Astrocyte (in vitro differentiated cells and primary cell): ENCODE results near the gene PIBF1. TPM values are rescaled to one million over a fixed set of nuclear protein-coding genes. Genes with fewer than 3 reads are reported as not detected.

Experiments used
- DNase-seq: peaks from one replicate; pipeline ENCODE4 v3.0.0-alpha.2; 2010; ENCODE audit warnings: low read depth
- FAIRE-seq: peaks from 2 replicates; lab custom pipeline; 2011; peaks lifted over from hg19 to GRCh38; lab: Jason Lieb, UNC
- H2AFZ ChIP-seq: 2 replicates; pipeline ENCODE4 v1.6.0; 2012; ENCODE audit warnings: low read depth, low read length, inconsistent platforms
- H3K27ac ChIP-seq: 2 replicates; pipeline ENCODE4 v1.5.1; 2011; ENCODE audit warnings: low read depth, low read length, inconsistent platforms
- H3K27me3 ChIP-seq: 2 replicates; pipeline ENCODE4 v1.6.0; 2011; ENCODE audit warnings: low read length, inconsistent platforms; ENCODE audit not compliant: insufficient read depth
- H3K36me3 ChIP-seq: 2 replicates; pipeline ENCODE4 v1.5.1; 2011; ENCODE audit warnings: low read length, inconsistent platforms; ENCODE audit not compliant: insufficient read depth
- H3K4me1 ChIP-seq: 2 replicates; pipeline ENCODE4 v1.5.1; 2011; ENCODE audit warnings: low read length, inconsistent platforms; ENCODE audit not compliant: insufficient read depth
- H3K4me2 ChIP-seq: 2 replicates; pipeline ENCODE4 v1.6.0; 2012; ENCODE audit warnings: low read length, inconsistent platforms
- H3K4me3 ChIP-seq: 2 replicates; pipeline ENCODE4 v1.5.1; 2011; ENCODE audit warnings: low read depth, mild to moderate bottlenecking, low read length, inconsistent platforms; ENCODE audit not compliant: insufficient read depth
- H3K79me2 ChIP-seq: 2 replicates; pipeline ENCODE4 v1.6.0; 2012; ENCODE audit warnings: mild to moderate bottlenecking, low read length, inconsistent platforms; ENCODE audit not compliant: insufficient read depth
- H3K9ac ChIP-seq: 2 replicates; pipeline ENCODE4 v1.6.0; 2012; ENCODE audit warnings: mild to moderate bottlenecking, low read length, inconsistent platforms
- H3K9me3 ChIP-seq: 2 replicates; pipeline ENCODE4 v1.5.1; 2012; ENCODE audit warnings: low read depth, mild to moderate bottlenecking, low read length, inconsistent platforms; ENCODE audit not compliant: insufficient read depth
- H4K20me1 ChIP-seq: 2 replicates; pipeline ENCODE4 v1.6.0; 2012; ENCODE audit warnings: low read length, inconsistent platforms; ENCODE audit not compliant: insufficient read depth
- H3K27ac Mint-ChIP-seq: one replicate; pipeline ENCODE4 v1.8.0; 2021; ENCODE audit warnings: mild to moderate bottlenecking, mixed read lengths; ENCODE audit not compliant: unreplicated experiment
- H3K27me3 Mint-ChIP-seq: one replicate; pipeline ENCODE4 v1.8.0; 2021; ENCODE audit warnings: low read depth, mixed read lengths; ENCODE audit not compliant: unreplicated experiment
- H3K36me3 Mint-ChIP-seq: one replicate; pipeline ENCODE4 v1.8.0; 2021; ENCODE audit warnings: low read depth, mixed read lengths; ENCODE audit not compliant: unreplicated experiment
- H3K4me1 Mint-ChIP-seq: one replicate; pipeline ENCODE4 v1.8.0; 2021; ENCODE audit warnings: low read depth, mixed read lengths; ENCODE audit not compliant: unreplicated experiment
- H3K4me3 Mint-ChIP-seq: one replicate; pipeline ENCODE4 v1.8.0; 2021; ENCODE audit warnings: mild to moderate bottlenecking, moderate library complexity, mixed read lengths; ENCODE audit not compliant: unreplicated experiment
- H3K9me3 Mint-ChIP-seq: one replicate; pipeline ENCODE4 v1.8.0; 2021; ENCODE audit warnings: mild to moderate bottlenecking, mixed read lengths; ENCODE audit not compliant: unreplicated experiment
- EZH2 ChIP-seq: IDR thresholded peaks from 2 replicates; pipeline ENCODE4 v1.6.1; 2012; ENCODE audit warnings: mild to moderate bottlenecking, low read length, inconsistent platforms; ENCODE audit not compliant: insufficient read depth
- total RNA-seq: library from RNA; stranded (reverse); gene quantifications from 2 replicates; pipeline ENCODE4 v1.2.1, GENCODE V29; 2021
- TF ChIP-seq, protein P1 (sequence below): IDR thresholded peaks from 2 replicates; pipeline ENCODE4 v1.5.1; 2011; ENCODE audit warnings: low read depth, mild to moderate bottlenecking, inconsistent platforms, low read length, moderate library complexity; ENCODE audit not compliant: insufficient read depth

Gene PIBF1
- total RNA-seq, 1 donor from 2014 or later = 19.3 TPM

DNA sequence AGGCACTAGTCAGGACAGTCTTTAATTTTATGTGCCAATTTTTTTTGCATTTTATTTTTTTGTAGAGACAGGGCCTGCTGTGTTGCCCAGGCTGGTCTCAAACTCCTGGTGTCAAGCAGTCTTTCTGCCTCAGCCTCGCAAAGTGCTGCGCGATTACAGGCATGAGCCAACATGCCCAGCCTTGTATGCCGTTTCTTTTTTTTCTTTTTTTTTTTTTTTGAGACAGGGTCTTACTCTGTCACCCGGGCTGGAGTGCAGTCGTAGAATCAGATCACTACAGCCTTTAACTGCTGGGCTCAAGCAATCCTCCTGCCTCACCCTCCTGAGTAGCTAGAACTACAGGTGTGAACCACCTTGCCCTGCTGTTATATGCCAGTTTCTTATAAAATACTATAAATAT lies 27.8 kb upstream of the PIBF1 start:
- TF ChIP-seq EZH2 = no peak
- TF ChIP-seq, protein P1, sequence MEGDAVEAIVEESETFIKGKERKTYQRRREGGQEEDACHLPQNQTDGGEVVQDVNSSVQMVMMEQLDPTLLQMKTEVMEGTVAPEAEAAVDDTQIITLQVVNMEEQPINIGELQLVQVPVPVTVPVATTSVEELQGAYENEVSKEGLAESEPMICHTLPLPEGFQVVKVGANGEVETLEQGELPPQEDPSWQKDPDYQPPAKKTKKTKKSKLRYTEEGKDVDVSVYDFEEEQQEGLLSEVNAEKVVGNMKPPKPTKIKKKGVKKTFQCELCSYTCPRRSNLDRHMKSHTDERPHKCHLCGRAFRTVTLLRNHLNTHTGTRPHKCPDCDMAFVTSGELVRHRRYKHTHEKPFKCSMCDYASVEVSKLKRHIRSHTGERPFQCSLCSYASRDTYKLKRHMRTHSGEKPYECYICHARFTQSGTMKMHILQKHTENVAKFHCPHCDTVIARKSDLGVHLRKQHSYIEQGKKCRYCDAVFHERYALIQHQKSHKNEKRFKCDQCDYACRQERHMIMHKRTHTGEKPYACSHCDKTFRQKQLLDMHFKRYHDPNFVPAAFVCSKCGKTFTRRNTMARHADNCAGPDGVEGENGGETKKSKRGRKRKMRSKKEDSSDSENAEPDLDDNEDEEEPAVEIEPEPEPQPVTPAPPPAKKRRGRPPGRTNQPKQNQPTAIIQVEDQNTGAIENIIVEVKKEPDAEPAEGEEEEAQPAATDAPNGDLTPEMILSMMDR = no peak
- Histone ChIP-seq H4K20me1 (peaks cover 3% of the 10 kb centered on the region), H3K4me3 (no peak overlapping the region), H2AFZ (no peak overlapping the region), H3K79me2 (peaks cover 10% of the 10 kb centered on the region), H3K4me1 (no peaks in the 10 kb centered on the region), H3K9ac (no peak overlapping the region), H3K27ac (no peak overlapping the region), H3K27me3 (no peaks in the 10 kb centered on the region), H3K36me3 (peaks cover 56% of the 10 kb centered on the region), H3K4me2 (no peak overlapping the region), H3K9me3 (no peaks in the 10 kb centered on the region)
- no peak for DNase-seq
- Mint-ChIP-seq H3K4me3 (no peak overlapping the region), H3K27ac (no peak overlapping the region), H3K27me3 (no peaks in the 10 kb centered on the region), H3K9me3 (no peaks in the 10 kb centered on the region), H3K4me1 (no peaks in the 10 kb centered on the region), H3K36me3 (peaks cover 6% of the 10 kb centered on the region)
- no peak for FAIRE-seq

DNA sequence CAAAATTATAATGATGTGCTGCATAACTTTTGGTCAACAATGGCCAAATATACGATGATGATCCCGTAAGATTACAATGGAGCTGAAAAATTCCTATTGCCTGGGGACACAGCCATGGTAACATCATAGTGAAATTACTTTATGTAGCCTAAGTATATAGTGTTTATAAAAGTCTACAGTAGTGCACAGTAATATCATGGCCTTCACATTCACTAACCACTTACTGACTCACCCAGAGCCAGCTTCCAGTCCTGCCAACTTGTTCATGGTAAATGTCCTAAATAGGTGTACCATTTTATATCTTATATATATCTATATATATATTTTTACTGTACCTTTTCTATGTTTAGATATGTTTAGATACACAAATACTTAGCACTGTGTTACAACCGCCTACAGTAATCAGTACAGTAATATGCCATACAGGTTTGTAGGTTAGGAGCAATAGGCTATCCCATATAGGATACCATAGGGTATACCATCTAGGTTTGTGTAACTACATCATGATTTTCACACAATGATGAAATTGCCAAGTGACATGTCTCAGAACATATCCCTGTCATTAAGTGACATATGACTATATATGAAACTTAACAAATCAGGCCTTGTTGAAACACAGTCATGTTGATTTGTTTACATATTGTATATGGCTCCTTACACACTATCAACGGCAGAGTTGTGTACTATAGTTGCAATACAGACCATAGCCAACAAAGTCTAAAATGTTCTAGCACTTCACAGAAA lies 24.0 kb upstream of the PIBF1 start:
- H3K9ac ChIP-seq = no peak overlapping the region
- Mint-ChIP-seq H3K9me3 (no peaks in the 10 kb centered on the region), H3K36me3 (peaks cover 3% of the 10 kb centered on the region), H3K27ac (no peak overlapping the region), H3K4me1 (no peaks in the 10 kb centered on the region), H3K27me3 (no peaks in the 10 kb centered on the region), H3K4me3 (no peak overlapping the region)
- no peak for DNase-seq
- peaks cover 72% of the 10 kb centered on the region for H3K36me3 ChIP-seq
- no peak overlapping the region for H3K4me3 ChIP-seq
- TF ChIP-seq, protein P1 = no peak
- TF ChIP-seq EZH2 = no peak
- H3K27me3 ChIP-seq = no peaks in the 10 kb centered on the region
- H2AFZ ChIP-seq = no peak overlapping the region
- no peak overlapping the region for H3K27ac ChIP-seq
- H4K20me1 ChIP-seq = peaks cover 8% of the 10 kb centered on the region
- no peak for FAIRE-seq
- no peaks in the 10 kb centered on the region for H3K4me1 ChIP-seq
- H3K79me2 ChIP-seq = no peaks in the 10 kb centered on the region
- no peaks in the 10 kb centered on the region for H3K9me3 ChIP-seq
- H3K4me2 ChIP-seq = no peak overlapping the region

DNA sequence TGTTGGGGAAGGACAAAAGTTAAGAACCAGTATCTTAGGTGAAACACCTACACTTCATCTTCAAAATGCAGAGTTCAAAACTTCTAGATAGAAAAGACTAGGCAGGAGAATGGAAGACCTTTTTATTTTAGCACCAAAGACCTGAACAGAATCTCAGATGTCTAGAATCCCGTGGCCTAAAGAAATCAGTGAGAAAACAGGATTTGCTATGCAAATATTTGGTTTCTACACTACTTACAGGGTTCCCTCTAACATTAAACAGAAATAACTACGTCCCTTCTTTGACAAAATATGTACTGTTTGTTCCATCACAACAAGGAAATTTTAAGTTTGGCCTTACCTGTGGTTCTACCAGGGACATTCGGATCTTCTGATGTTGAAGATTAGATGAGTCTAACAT lies 21.7 kb upstream of the PIBF1 start:
- Mint-ChIP-seq H3K4me1 (no peaks in the 10 kb centered on the region), H3K9me3 (no peaks in the 10 kb centered on the region), H3K4me3 (no peak overlapping the region), H3K27me3 (no peaks in the 10 kb centered on the region), H3K36me3 (peaks cover 3% of the 10 kb centered on the region), H3K27ac (no peak overlapping the region)
- Histone ChIP-seq H3K4me3 (no peak overlapping the region), H2AFZ (no peak overlapping the region), H3K4me2 (no peak overlapping the region), H3K9me3 (no peaks in the 10 kb centered on the region), H3K79me2 (no peaks in the 10 kb centered on the region), H3K27ac (no peak overlapping the region), H3K4me1 (no peaks in the 10 kb centered on the region), H3K36me3 (peaks cover 69% of the 10 kb centered on the region), H4K20me1 (peaks cover 8% of the 10 kb centered on the region), H3K27me3 (no peaks in the 10 kb centered on the region), H3K9ac (no peak overlapping the region)
- no peak for DNase-seq
- no peak for TF ChIP-seq EZH2
- TF ChIP-seq, protein P1 = no peak
- FAIRE-seq = no peak
